Peyer's patch (tissue), 4 donors: ENCODE results near the gene KLHDC7B.

Source experiments
- POLR2A ChIP-seq, 2 donors: fragments of 450-650 bp; IDR thresholded peaks; one replicate each; pipeline ENCODE4 v1.5.1; 2017; ENCODE audit warnings: antibody characterized with exemption in 2 of 2, mild to moderate bottlenecking in 2 of 2, moderate library complexity in 2 of 2
- TF ChIP-seq, protein P1 (sequence below), 6 experiments: fragments of 450-650 bp in 4 of 6; fragments of 200-600 bp in 2 of 6; sonication (generic) in 1 of 6; IDR thresholded peaks; one replicate each; pipeline ENCODE4 v1.5.1; 2017 to 2019; ENCODE audit warnings: antibody characterized with exemption in 6 of 6, mild to moderate bottlenecking in 3 of 6, moderate library complexity in 1 of 6

DNA sequence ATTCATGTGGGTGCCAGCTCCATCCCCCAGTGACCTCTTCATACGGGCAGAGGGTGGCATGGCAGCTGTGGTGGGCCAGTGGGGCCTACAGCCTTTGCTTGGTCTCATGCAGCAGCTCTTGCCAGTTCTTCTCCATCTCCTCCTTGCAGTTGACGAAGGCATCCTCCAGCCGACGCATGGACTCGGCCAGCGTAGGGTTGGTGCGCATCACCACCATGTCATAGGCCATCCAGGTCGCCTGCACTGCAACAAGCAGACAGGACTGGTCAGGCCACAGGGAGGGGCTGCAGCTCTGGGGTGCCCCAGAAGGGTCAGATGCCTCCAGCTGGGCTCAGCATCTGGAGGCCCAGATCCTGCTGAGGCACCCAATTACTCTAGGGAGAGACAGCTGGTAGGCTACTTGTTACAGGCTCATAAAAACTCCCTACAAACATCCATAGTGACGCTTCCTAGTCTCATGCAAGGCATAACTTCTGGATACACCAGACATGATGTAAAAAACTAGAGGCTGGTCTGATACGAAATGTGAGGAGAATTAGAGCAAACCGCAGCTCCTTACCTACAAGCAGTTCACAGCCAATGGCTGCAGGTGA lies 5.6 kb downstream of the KLHDC7B start:
- TF ChIP-seq, protein P1, sequence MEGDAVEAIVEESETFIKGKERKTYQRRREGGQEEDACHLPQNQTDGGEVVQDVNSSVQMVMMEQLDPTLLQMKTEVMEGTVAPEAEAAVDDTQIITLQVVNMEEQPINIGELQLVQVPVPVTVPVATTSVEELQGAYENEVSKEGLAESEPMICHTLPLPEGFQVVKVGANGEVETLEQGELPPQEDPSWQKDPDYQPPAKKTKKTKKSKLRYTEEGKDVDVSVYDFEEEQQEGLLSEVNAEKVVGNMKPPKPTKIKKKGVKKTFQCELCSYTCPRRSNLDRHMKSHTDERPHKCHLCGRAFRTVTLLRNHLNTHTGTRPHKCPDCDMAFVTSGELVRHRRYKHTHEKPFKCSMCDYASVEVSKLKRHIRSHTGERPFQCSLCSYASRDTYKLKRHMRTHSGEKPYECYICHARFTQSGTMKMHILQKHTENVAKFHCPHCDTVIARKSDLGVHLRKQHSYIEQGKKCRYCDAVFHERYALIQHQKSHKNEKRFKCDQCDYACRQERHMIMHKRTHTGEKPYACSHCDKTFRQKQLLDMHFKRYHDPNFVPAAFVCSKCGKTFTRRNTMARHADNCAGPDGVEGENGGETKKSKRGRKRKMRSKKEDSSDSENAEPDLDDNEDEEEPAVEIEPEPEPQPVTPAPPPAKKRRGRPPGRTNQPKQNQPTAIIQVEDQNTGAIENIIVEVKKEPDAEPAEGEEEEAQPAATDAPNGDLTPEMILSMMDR (IDR thresholded peaks at IDR 0.05) = no peak
- TF ChIP-seq POLR2A (IDR thresholded peaks at IDR 0.05) = no peak
